ENCODE results near the gene SLC26A9. TPM values are rescaled to one million over a fixed set of nuclear protein-coding genes. Genes with fewer than 3 reads are reported as not detected.
A peak's percentile ranks its signal among the peaks of the same experiment; 100 is the strongest.

SLC26A9 gene
- total and polyA plus RNA-seq, 9 of the 15 experiments (the other 6 are each of a cell fraction or from before 2014, with no cell fraction given) = 0.03 TPM; not detected in 8

- no peaks in the 10 kb centered on the region for H3K9me1 ChIP-seq (ENCODE audit: control insufficient read depth, insufficient read depth, low read length)
- POLR2A ChIA-PET = interaction anchor here (0.6 to 2.2 kb wide), 5 partner anchors 8 to 235 kb away, joined by 3 to 5 read pairs (median 3); no protein-coding TSS in a partner anchor
- H2AFZ ChIP-seq (ENCODE audit: low read depth, low read length) = no peak overlapping the region
- CTCF ChIA-PET (ENCODE audit: low intra/inter-chr PET ratio) = no interaction called here
- H3K27me3 ChIP-seq (ENCODE audit: control insufficient read depth in 2 of 2, insufficient read depth in 2 of 2, low read length in 2 of 2) = peaks cover 15 to 80% of the 10 kb centered on the region in 2 experiments
- WGBS (ENCODE audit: insufficient coverage, low coverage, missing lambda C conversion rate) = 0% methylated on average over 2 of the region's 2 CpGs
- TF ChIP-seq ZNF146 (CRISPR knock-in tag; IDR thresholded peaks at IDR 0.05; ENCODE audit: unreplicated experiment) (no peak), FOXA3 (CRISPR knock-in tag; conservative IDR thresholded peaks at IDR 0.05 in 1 of 2, IDR thresholded peaks at IDR 0.05 in 1 of 2) (no peak), RNF219 (CRISPR knock-in tag; IDR thresholded peaks at IDR 0.05) (no peak), NR0B1 (IDR thresholded peaks at IDR 0.05; ENCODE audit: partially characterized antibody) (no peak), CEBPB (tag; IDR thresholded peaks at IDR 0.05) (no peak), SMC3 (conservative IDR thresholded peaks at IDR 0.05; ENCODE audit: insufficient read depth, low read depth, low read length) (no peak), ZNF76 (CRISPR knock-in tag; IDR thresholded peaks at IDR 0.05; ENCODE audit: borderline replicate concordance) (no peak), ATF3 (IDR thresholded peaks at IDR 0.05) (no peak), ATF3 (CRISPR knock-in tag; conservative IDR thresholded peaks at IDR 0.05) (no peak), NR2C2 (CRISPR knock-in tag; IDR thresholded peaks at IDR 0.05) (no peak), NR2C2 (tag; IDR thresholded peaks at IDR 0.05) (no peak), MYNN (IDR thresholded peaks at IDR 0.05) (no peak), MYNN (CRISPR knock-in tag; IDR thresholded peaks at IDR 0.05) (no peak)
- TF ChIP-seq, protein P1, sequence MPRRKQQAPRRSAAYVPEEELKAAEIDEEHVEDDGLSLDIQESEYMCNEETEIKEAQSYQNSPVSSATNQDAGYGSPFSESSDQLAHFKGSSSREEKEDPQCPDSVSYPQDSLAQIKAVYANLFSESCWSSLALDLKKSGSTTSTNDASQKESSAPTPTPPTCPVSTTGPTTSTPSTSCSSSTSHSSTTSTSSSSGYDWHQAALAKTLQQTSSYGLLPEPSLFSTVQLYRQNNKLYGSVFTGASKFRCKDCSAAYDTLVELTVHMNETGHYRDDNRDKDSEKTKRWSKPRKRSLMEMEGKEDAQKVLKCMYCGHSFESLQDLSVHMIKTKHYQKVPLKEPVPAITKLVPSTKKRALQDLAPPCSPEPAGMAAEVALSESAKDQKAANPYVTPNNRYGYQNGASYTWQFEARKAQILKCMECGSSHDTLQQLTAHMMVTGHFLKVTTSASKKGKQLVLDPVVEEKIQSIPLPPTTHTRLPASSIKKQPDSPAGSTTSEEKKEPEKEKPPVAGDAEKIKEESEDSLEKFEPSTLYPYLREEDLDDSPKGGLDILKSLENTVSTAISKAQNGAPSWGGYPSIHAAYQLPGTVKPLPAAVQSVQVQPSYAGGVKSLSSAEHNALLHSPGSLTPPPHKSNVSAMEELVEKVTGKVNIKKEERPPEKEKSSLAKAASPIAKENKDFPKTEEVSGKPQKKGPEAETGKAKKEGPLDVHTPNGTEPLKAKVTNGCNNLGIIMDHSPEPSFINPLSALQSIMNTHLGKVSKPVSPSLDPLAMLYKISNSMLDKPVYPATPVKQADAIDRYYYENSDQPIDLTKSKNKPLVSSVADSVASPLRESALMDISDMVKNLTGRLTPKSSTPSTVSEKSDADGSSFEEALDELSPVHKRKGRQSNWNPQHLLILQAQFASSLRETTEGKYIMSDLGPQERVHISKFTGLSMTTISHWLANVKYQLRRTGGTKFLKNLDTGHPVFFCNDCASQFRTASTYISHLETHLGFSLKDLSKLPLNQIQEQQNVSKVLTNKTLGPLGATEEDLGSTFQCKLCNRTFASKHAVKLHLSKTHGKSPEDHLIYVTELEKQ (CRISPR knock-in tag; IDR thresholded peaks at IDR 0.05) = no peak
- in situ Hi-C loops (cut with MboI) (no loop called here), intact Hi-C loops (cut with micrococcal nuclease) (no loop called here)
- no peak overlapping the region for H3K4me3 ChIP-seq
- no peak overlapping the region for H3K4me2 ChIP-seq (ENCODE audit: insufficient read depth, low read length)
- FAIRE-seq (no peak), ATAC-seq (peak; percentile 30; the same call in 1 of the 3 replicates), DNase-seq (ENCODE audit: extremely low read depth in 1 of 4, low spot score in 3 of 4) (no peak)
- H3K9ac ChIP-seq (ENCODE audit: insufficient read depth in 1 of 2, low read depth in 2 of 2, low read length in 2 of 2) = peak overlapping the region in 1 of 2 experiments; percentile 45; a peak in 1 of 4 replicates
- H4K20me1 ChIP-seq (replicated peaks; ENCODE audit: control insufficient read depth, insufficient read depth, low read length) = peaks cover 17% of the 10 kb centered on the region
- no peaks in the 10 kb centered on the region for H3K79me2 ChIP-seq (ENCODE audit: control insufficient read depth, insufficient read depth, low read length)
- BruUV-seq (replicated peaks) = no TSS peak
- H3K4me1 ChIP-seq (replicated peaks in 1 of 2; ENCODE audit: control insufficient read depth in 2 of 2, insufficient read depth in 2 of 2, low read length in 2 of 2) = no peaks in the 10 kb centered on the region
- no peaks in the 10 kb centered on the region for H3K9me3 ChIP-seq (replicated peaks; ENCODE audit: control insufficient read depth, insufficient read depth, low read depth, low read length)
- no peak overlapping the region for H3K27ac ChIP-seq (ENCODE audit: extremely low read depth, low read depth, low read length)
- H3K36me3 ChIP-seq (ENCODE audit: control insufficient read depth, insufficient read depth, low read length) = no peaks in the 10 kb centered on the region
These were observed 18.1 kb upstream of the SLC26A9 start for GRCh38 chr1:205961405-205961804.
